H1 (cell line): ENCODE measurements around the gene RBBP8. TPM values are rescaled to one million over a fixed set of nuclear protein-coding genes. Genes with fewer than 3 reads are reported as not detected.
A peak's percentile ranks its signal among the peaks of the same experiment; 100 is the strongest.

Experiments
- CTCF ChIA-PET: fragments of 300-600 bp; sonication (Branson Sonifier 250); formaldehyde crosslinking; loops from one replicate; lab custom pipeline; 2021; ENCODE audit not compliant: partially characterized antibody; lab: Charles Lee
- POLR2A ChIA-PET: fragments of 300-600 bp; sonication (Branson Sonifier 250); formaldehyde crosslinking; loops from one replicate; lab custom pipeline; 2021; ENCODE audit warnings: inconsistent platforms; ENCODE audit not compliant: partially characterized antibody; lab: Charles Lee
- DNase-seq, 2 experiments: peaks; one replicate each; pipeline versions ENCODE4 v3.0.0 to v3.0.0-alpha.2; 2010 to 2022; ENCODE audit warnings: low spot score in 2 of 2, low read depth in 1 of 2, mixed read lengths in 1 of 2
- FAIRE-seq: peaks from 2 replicates; lab custom pipeline; 2011; peaks lifted over from hg19 to GRCh38; lab: Jason Lieb, UNC
- H2AFZ ChIP-seq: 2 replicates; pipeline ENCODE4 v1.8.1; 2012; ENCODE audit warnings: low read length, inconsistent platforms
- H2AK5ac ChIP-seq: 2 replicates; pipeline ENCODE4 v1.6.1; 2013; ENCODE audit warnings: low read depth, low read length
- H2BK120ac ChIP-seq: replicated peaks from 2 replicates; pipeline ENCODE3; 2013; ENCODE audit warnings: low read depth, low read length, inconsistent platforms
- H2BK12ac ChIP-seq: 2 replicates; pipeline ENCODE4 v1.6.1; 2013; ENCODE audit warnings: low read depth, low read length
- H2BK15ac ChIP-seq: 2 replicates; pipeline ENCODE4 v1.6.1; 2013; ENCODE audit warnings: low read length
- H2BK20ac ChIP-seq: 2 replicates; pipeline ENCODE4 v1.6.1; 2013; ENCODE audit warnings: low read length
- H2BK5ac ChIP-seq: 2 replicates; pipeline ENCODE4 v1.6.1; 2013; ENCODE audit warnings: low read depth, low read length
- H3K14ac ChIP-seq: 2 replicates; pipeline ENCODE4 v1.6.1; 2013; ENCODE audit warnings: inconsistent platforms; ENCODE audit not compliant: insufficient read length
- H3K18ac ChIP-seq: 2 replicates; pipeline ENCODE4 v1.6.1; 2013; ENCODE audit warnings: low read length; ENCODE audit errors: extremely low read depth
- H3K23ac ChIP-seq: 2 replicates; pipeline ENCODE4 v1.6.1; 2013; ENCODE audit warnings: inconsistent platforms; ENCODE audit not compliant: insufficient read length
- H3K23me2 ChIP-seq: 2 replicates; pipeline ENCODE4 v1.6.1; 2013; ENCODE audit warnings: low read depth, low read length
- H3K27ac ChIP-seq: 2 replicates; pipeline ENCODE4 v1.6.1; 2011; ENCODE audit warnings: low read depth, low read length, inconsistent platforms
- H3K27me3 ChIP-seq, 4 experiments: replicated peaks in 1 of 4; 1 replicate in 1 of 4; 2 replicates in 3 of 4; pipeline versions ENCODE4 v1.6.1 to v1.8.1; 2011 to 2013; ENCODE audit warnings: low read length in 3 of 4, mild to moderate bottlenecking in 3 of 4, inconsistent platforms in 2 of 4, mixed read lengths in 2 of 4, moderate library complexity in 1 of 4; ENCODE audit not compliant: control insufficient read depth in 3 of 4, insufficient read depth in 3 of 4; ENCODE audit errors: extremely low read depth in 1 of 4
- H3K36me3 ChIP-seq, 4 experiments: 2 replicates each; pipeline versions ENCODE4 v1.6.1 to v1.8.1; 2011 to 2013; ENCODE audit warnings: mild to moderate bottlenecking in 4 of 4, low read length in 3 of 4, moderate library complexity in 2 of 4, control low read depth in 1 of 4, inconsistent platforms in 1 of 4; ENCODE audit not compliant: insufficient read depth in 4 of 4, control insufficient read depth in 2 of 4
- H3K4ac ChIP-seq: replicated peaks from 2 replicates; pipeline ENCODE3; 2013; ENCODE audit warnings: low read length, low read depth, mixed read lengths, inconsistent platforms; ENCODE audit not compliant: insufficient read length
- H3K4me1 ChIP-seq, 4 experiments: replicated peaks in 1 of 4; 1 replicate in 1 of 4; 2 replicates in 3 of 4; pipeline versions ENCODE4 v1.6.1 to v1.8.1; 2011 to 2013; ENCODE audit warnings: low read length in 3 of 4, inconsistent platforms in 2 of 4, mixed read lengths in 1 of 4; ENCODE audit not compliant: insufficient read depth in 4 of 4, control insufficient read depth in 3 of 4
- H3K4me2 ChIP-seq, 2 experiments: 2 replicates each; pipeline versions ENCODE4 v1.6.1 to v1.8.1; 2011 to 2013; ENCODE audit warnings: low read depth in 2 of 2, low read length in 2 of 2, control low read depth in 1 of 2, inconsistent platforms in 1 of 2, mild to moderate bottlenecking in 1 of 2; ENCODE audit not compliant: insufficient read depth in 1 of 2
- H3K4me3 ChIP-seq, 4 experiments: fragments of 200-600, 300-600 bp in 1 of 4; sonication (generic), shearing (Covaris generic), sonication (Bioruptor Twin) in 1 of 4; 2 replicates each; pipeline versions ENCODE4 v1.5.1 to v1.8.1; 2011 to 2016; ENCODE audit warnings: low read length in 4 of 4, low read depth in 3 of 4, control low read depth in 2 of 4, inconsistent platforms in 2 of 4, mild to moderate bottlenecking in 2 of 4, mixed read lengths in 1 of 4, moderate library complexity in 1 of 4; ENCODE audit not compliant: insufficient read depth in 2 of 4; ENCODE audit errors: extremely low read depth in 1 of 4
- H3K56ac ChIP-seq: replicated peaks from 2 replicates; pipeline ENCODE3; 2013; ENCODE audit warnings: low read depth, mild to moderate bottlenecking, mixed read lengths, low read length, inconsistent platforms; ENCODE audit not compliant: insufficient read length
- H3K79me1 ChIP-seq: 2 replicates; pipeline ENCODE4 v1.6.1; 2013; ENCODE audit warnings: low read depth, low read length, control low read depth
- H3K79me2 ChIP-seq, 2 experiments: 2 replicates each; pipeline versions ENCODE4 v1.6.1 to v1.8.1; 2012 to 2013; ENCODE audit warnings: low read length in 2 of 2, mild to moderate bottlenecking in 2 of 2, inconsistent platforms in 1 of 2; ENCODE audit not compliant: insufficient read depth in 2 of 2, control insufficient read depth in 1 of 2
- H3K9ac ChIP-seq, 4 experiments: replicated peaks in 1 of 4; 1 replicate in 1 of 4; 2 replicates in 3 of 4; pipeline versions ENCODE4 v1.6.1 to v1.8.1; 2011 to 2013; ENCODE audit warnings: low read depth in 3 of 4, low read length in 3 of 4, control low read depth in 2 of 4, mild to moderate bottlenecking in 2 of 4, moderate library complexity in 2 of 4, inconsistent platforms in 1 of 4; ENCODE audit errors: extremely low read depth in 1 of 4
- H3K9me3 ChIP-seq, 2 experiments: 2 replicates each; pipeline versions ENCODE4 v1.6.1 to v1.8.1; 2012 to 2013; ENCODE audit warnings: mild to moderate bottlenecking in 2 of 2, moderate library complexity in 2 of 2, control low read depth in 1 of 2, inconsistent platforms in 1 of 2, low read depth in 1 of 2, low read length in 1 of 2, mixed read lengths in 1 of 2; ENCODE audit not compliant: insufficient read depth in 2 of 2
- H4K20me1 ChIP-seq, 2 experiments: replicated peaks in 1 of 2; 2 replicates each; pipeline versions ENCODE3 to v1.8.1; 2011 to 2013; ENCODE audit warnings: inconsistent platforms in 2 of 2, low read length in 2 of 2, mild to moderate bottlenecking in 1 of 2; ENCODE audit not compliant: insufficient read depth in 2 of 2, control insufficient read depth in 1 of 2
- H4K5ac ChIP-seq: 2 replicates; pipeline ENCODE4 v1.6.1; 2013; ENCODE audit warnings: low read length, low read depth, mixed read lengths, inconsistent platforms; ENCODE audit not compliant: insufficient read length
- H4K8ac ChIP-seq: 2 replicates; pipeline ENCODE4 v1.8.0; 2013; ENCODE audit warnings: mild to moderate bottlenecking, moderate library complexity, low read length, inconsistent platforms; ENCODE audit not compliant: insufficient read depth; ENCODE audit errors: extremely low read depth
- H4K91ac ChIP-seq: replicated peaks from 2 replicates; pipeline ENCODE3; 2013; ENCODE audit warnings: low read length, mixed read lengths, inconsistent platforms; ENCODE audit not compliant: insufficient read length
- BCL11A ChIP-seq, 2 experiments: IDR thresholded peaks; one replicate each; pipeline ENCODE4 v1.6.1; 2011; ENCODE audit warnings: low read depth in 2 of 2, low read length in 2 of 2, mild to moderate bottlenecking in 2 of 2
- EP300 ChIP-seq, 2 experiments: IDR thresholded peaks; 1 replicate in 1 of 2; 2 replicates in 1 of 2; pipeline ENCODE4 v1.6.1; 2011 to 2012; ENCODE audit warnings: low read depth in 2 of 2, low read length in 2 of 2, mild to moderate bottlenecking in 2 of 2, borderline replicate concordance in 1 of 2, inconsistent platforms in 1 of 2, moderate library complexity in 1 of 2
- FOSL1 ChIP-seq: IDR thresholded peaks from 2 replicates; pipeline ENCODE4 v1.6.1; 2011; ENCODE audit warnings: mild to moderate bottlenecking, low read depth, low read length, moderate library complexity; ENCODE audit not compliant: insufficient read depth
- PHF8 ChIP-seq: fragments of 200-600 bp; sonication (generic); conservative IDR thresholded peaks from 2 replicates; pipeline ENCODE4 v1.7.1; 2012; ENCODE audit warnings: low read depth, mild to moderate bottlenecking, inconsistent platforms, low read length, moderate library complexity
- RAD21 ChIP-seq, 2 experiments: IDR thresholded peaks in 1 of 2; conservative IDR thresholded peaks in 1 of 2; 2 replicates each; pipeline ENCODE4 v1.6.1; 2011; ENCODE audit warnings: low read depth in 2 of 2, low read length in 2 of 2, improper control_type of control experiment in 1 of 2, inconsistent platforms in 1 of 2, mild to moderate bottlenecking in 1 of 2, moderate library complexity in 1 of 2
- RFX5 ChIP-seq: IDR thresholded peaks from 2 replicates; pipeline ENCODE4 v1.6.1; 2011; ENCODE audit warnings: low read depth, low read length, improper control_type of control experiment, borderline replicate concordance
- RNF2 ChIP-seq: fragments of 200-900, 300-1000 bp; sonication (generic); IDR thresholded peaks from 2 replicates; pipeline ENCODE4 v1.7.1; 2016; ENCODE audit warnings: borderline replicate concordance, low read depth, mild to moderate bottlenecking, antibody characterized with exemption, low read length; ENCODE audit not compliant: poor library complexity, severe bottlenecking; ENCODE audit errors: missing control alignments
- SAP30 ChIP-seq: fragments of 300-600 bp; sonication (generic); IDR thresholded peaks from 2 replicates; pipeline ENCODE4 v1.7.1; 2012; ENCODE audit warnings: low read length, moderate library complexity, mild to moderate bottlenecking, inconsistent platforms; ENCODE audit not compliant: insufficient read depth, insufficient replicate concordance
- SIN3A ChIP-seq, 2 experiments: IDR thresholded peaks in 1 of 2; conservative IDR thresholded peaks in 1 of 2; 2 replicates each; pipeline ENCODE4 v1.6.1; 2011 to 2012; ENCODE audit warnings: low read length in 2 of 2, improper control_type of control experiment in 1 of 2, low read depth in 1 of 2, mild to moderate bottlenecking in 1 of 2
- SP1 ChIP-seq: IDR thresholded peaks from 2 replicates; pipeline ENCODE4 v1.6.1; 2011; ENCODE audit warnings: low read depth, low read length
- WGBS, 2 experiments: shearing (Covaris generic) in 1 of 2; methylation state at CpG; one replicate each; pipeline versions ENCODE4 v1.1.6 to v1.1.7; 2013 to 2015; ENCODE audit warnings: low lambda C conversion rate in 2 of 2, mixed read lengths in 2 of 2, inconsistent platforms in 1 of 2, low coverage in 1 of 2, missing lambda C conversion rate in 1 of 2; ENCODE audit not compliant: insufficient replicate concordance in 2 of 2, insufficient coverage in 1 of 2, insufficient read length in 1 of 2; ENCODE audit errors: extremely low coverage in 1 of 2, missing lambda C conversion rate in 1 of 2; 5-methylcytosine and 5-hydroxymethylcytosine counted together
- polyA plus RNA-seq, 7 experiments: library from polyadenylated mRNA; depleted of rRNA in 3 of 7; stranded (reverse) in 5 of 7; unstranded in 2 of 7; fragments of >200 nt in 5 of 7; fragments of 200-250 nt in 2 of 7; gene quantifications; 1 replicate in 5 of 7; 2 replicates in 1 of 7; 4 replicates in 1 of 7; pipeline versions ENCODE4 v1.2.1 to v1.2.3, GENCODE V29; 2011 to 2013; ENCODE audit warnings: missing spikeins in 2 of 7, mixed read lengths in 2 of 7
- total RNA-seq: library from RNA; stranded (reverse); fragmentation: NEBNext Ultra II Directional; extraction: Animal tissue kit (Norgen Biotek cat#: 25700); gene quantifications from 2 replicates; pipeline ENCODE4 v1.2.1, GENCODE V29; 2021

Gene RBBP8
- total and polyA plus RNA-seq, 2 of the 8 experiments (the other 6 are each of a cell fraction or from before 2014, with no cell fraction given) = 16.1 to 65.8 TPM

- Histone ChIP-seq H2BK5ac (no peak overlapping the region), H2AFZ (no peak overlapping the region), H3K27me3 (no peaks in the 10 kb centered on the region), H4K8ac (no peak overlapping the region), H3K27ac (0 out of 2 replicates have a peak overlapping the region, but pooled peaks have one; percentile 7), H3K9me3 (no peaks in the 10 kb centered on the region), H3K4me3 (no peak overlapping the region; a peak in 2 of 8 replicates), H3K23ac (no peak overlapping the region), H4K5ac (no peak overlapping the region), H3K4me2 (no peak overlapping the region; a peak in 1 of 4 replicates), H3K79me1 (no peaks in the 10 kb centered on the region), H3K14ac (no peak overlapping the region), H3K56ac (no peak overlapping the region), H3K23me2 (no peaks in the 10 kb centered on the region), H3K79me2 (no peaks in the 10 kb centered on the region), H3K36me3 (no peaks in the 10 kb centered on the region), H2BK12ac (no peak overlapping the region), H4K91ac (no peak overlapping the region), H3K9ac (no peak overlapping the region; a peak in 1 of 7 replicates), H2BK20ac (no peak overlapping the region), H3K18ac (no peak overlapping the region), H4K20me1 (no peaks in the 10 kb centered on the region), H3K4me1 (peaks cover 0 to 3% (median under 1%) of the 10 kb centered on the region in 4 experiments; a peak in 2 of 7 replicates), H2BK15ac (no peak overlapping the region), H2AK5ac (no peak overlapping the region), H2BK120ac (no peak overlapping the region), H3K4ac (no peak overlapping the region)
- DNase-seq (peak; percentile 39 to 62), FAIRE-seq (no peak)
- ChIA-PET CTCF (interaction anchor here (0.6 to 2.7 kb wide), 17 partner anchors 10 to 363 kb away, joined by 3 to 15 read pairs (median 4); no protein-coding TSS in a partner anchor), POLR2A (interaction anchor here (0.8 kb wide), 1 partner anchor 46 kb away, joined by 3 read pairs; no protein-coding TSS in a partner anchor)
- 60% methylated on average over 15 of the region's 15 CpGs; no CpG with 5 or more reads in 1 of the 2 experiments for WGBS, 2 experiments
- TF ChIP-seq SAP30 = no peak
- no peak for TF ChIP-seq BCL11A (IDR thresholded peaks at IDR 0.05; ENCODE audit: low read depth in 2 of 2, low read length in 2 of 2)
- peak; percentile 56 to 69 for TF ChIP-seq RAD21 (IDR thresholded peaks at IDR 0.05 in 1 of 2, conservative IDR thresholded peaks at IDR 0.05 in 1 of 2; ENCODE audit: low read depth in 2 of 2, low read length in 2 of 2)
- no peak for TF ChIP-seq FOSL1
- TF ChIP-seq RFX5 = no peak
- TF ChIP-seq SIN3A (conservative IDR thresholded peaks at IDR 0.05 in 1 of 2, IDR thresholded peaks at IDR 0.05 in 1 of 2; ENCODE audit: low read depth in 1 of 2, low read length in 2 of 2) = peak in 1 of 2 experiments; percentile 63; a peak in 1 of 4 replicates
- TF ChIP-seq SP1 = peak; percentile 44; the same call in 1 of the 2 replicates
- TF ChIP-seq RNF2 = no peak
- no peak for TF ChIP-seq PHF8
- TF ChIP-seq EP300 (IDR thresholded peaks at IDR 0.05; ENCODE audit: borderline replicate concordance in 1 of 2, low read depth in 2 of 2, low read length in 2 of 2) = peak; percentile 7 to 70; a peak in 2 of 3 replicates
These were observed 120.8 kb downstream of the RBBP8 start for GRCh38 chr18:23053776-23054457.
